Stimulated activated CD8-positive, alpha-beta memory T cell treated with anti-CD3 and anti-CD28 coated beads, Interleukin-4, amount 100 ng/mL, for 1 hour (primary cell): ENCODE measurements around the gene NMT1.

ENCODE experiments used
- DNase-seq, 2 donors: peaks; one replicate each; pipeline ENCODE4 v3.0.0-alpha.2; 2020; ENCODE audit warnings: low read depth in 2 of 2, low spot score in 1 of 2

The NMT1 gene

GRCh38 chr17:45104029-45104428 is 42.9 kb downstream of the NMT1 start:
- no peak for DNase-seq

GRCh38 chr17:45104497-45104896 is 43.4 kb downstream of the NMT1 start:
- DNase-seq = no peak

- DNase-seq = no peak
Observed at GRCh38 chr17:45104907-45105624, 43.9 kb downstream of the NMT1 start.

DNA sequence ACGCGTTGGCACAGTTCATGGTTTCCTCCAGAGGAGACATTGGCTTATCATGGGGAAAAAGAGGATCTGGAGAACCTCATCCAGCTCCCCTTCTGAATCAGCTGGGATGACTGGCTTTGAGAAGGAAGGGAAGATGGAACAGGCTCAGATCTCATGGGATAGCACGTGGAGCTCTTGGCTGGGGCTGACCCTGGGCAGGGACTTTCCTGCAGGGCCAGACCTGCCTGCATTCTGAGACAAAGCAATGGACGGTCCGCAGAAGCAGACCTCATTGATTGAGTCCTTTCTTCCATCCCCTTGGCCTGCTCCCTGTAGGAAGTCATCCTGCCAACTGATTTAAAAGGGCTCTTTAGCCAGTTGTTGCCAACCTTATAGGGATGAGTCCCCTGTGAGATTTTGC is 45.0 kb downstream of the NMT1 start:
- DNase-seq = no peak

GRCh38 chr17:45106582-45106981 is 45.5 kb downstream of the NMT1 start:
- no peak for DNase-seq

DNA sequence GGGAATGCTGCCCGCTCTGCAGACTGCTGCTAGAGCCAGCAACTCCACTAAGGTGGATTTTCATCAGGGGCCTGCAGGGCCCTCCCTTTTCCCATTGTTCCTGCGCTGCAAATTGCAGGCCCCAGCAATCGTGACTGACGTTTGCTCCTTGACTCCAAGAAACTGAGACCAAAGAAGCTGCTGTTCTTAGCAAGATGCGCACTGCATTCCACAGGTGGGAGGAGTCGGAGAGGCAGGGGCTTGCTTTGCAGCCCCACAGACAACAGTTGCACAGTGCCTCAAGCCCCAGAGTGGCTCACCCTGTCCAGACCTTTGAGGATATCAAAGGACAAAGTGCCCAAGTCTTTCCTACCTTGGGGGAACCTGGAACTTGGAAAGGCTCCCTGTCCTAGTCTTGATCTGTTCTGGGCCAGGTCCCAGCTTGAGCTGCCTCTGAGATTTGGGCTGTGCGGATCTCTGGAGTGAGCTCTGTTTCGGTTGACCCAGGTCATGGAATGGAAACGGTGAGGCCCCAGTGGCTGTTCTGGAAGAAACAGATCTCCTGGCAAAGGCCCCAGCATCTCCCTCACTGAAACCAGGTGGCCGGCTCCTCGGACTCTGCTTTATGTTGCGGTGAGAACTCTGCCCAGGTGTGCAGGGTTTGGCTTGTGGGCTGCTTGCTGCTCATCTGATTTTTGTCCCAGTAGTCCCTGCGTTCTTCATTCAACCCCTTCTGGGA is 46.3 kb downstream of the NMT1 start:
- DNase-seq = no peak

- DNase-seq = no peak
Observed at GRCh38 chr17:45108051-45108450, 46.9 kb downstream of the NMT1 start.

DNA sequence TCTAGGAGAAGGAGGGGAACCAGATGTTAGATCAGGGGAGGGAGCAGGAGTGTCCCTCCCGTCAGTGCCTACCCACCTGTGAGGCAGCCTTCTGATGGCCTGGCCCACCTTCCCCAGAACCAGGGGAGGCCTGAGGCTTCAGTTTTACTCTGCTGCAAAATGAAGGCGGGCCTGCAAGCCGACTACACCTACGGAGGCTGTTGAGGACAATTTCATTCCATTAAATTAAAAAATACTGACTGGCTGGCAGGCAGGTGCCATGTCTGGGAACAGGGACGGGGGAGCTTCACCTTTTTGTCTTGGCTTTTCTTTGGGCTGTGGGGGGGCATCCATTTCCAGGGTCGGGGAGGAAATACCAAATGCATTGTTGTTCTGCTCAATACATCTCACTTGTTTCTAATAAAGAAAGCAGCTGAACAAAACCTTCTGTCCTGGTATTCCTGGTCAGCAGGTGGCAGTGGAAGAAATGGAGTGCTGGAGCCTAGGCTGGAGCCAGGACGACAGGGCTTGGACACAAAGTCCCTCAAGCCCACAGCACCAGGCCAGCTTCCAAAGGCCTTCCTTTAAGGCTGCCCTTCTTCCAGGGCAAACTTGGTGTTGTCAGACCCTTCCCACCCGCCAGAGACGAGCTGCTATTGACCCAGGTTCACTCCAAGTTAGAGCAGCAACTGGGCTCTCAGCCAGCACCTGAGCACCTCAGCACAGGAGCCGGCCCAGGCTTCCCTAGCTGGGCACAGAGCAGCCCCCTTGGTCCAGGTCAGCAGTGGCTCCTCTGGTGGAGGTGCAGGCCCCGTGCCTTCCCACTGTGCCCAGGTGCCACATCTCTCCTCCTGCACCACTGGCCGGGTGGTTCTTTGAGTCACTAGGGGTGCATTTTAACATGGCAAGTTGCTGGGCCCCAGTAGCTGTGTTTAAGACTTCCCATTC is 47.7 kb downstream of the NMT1 start:
- DNase-seq = no peak

DNA sequence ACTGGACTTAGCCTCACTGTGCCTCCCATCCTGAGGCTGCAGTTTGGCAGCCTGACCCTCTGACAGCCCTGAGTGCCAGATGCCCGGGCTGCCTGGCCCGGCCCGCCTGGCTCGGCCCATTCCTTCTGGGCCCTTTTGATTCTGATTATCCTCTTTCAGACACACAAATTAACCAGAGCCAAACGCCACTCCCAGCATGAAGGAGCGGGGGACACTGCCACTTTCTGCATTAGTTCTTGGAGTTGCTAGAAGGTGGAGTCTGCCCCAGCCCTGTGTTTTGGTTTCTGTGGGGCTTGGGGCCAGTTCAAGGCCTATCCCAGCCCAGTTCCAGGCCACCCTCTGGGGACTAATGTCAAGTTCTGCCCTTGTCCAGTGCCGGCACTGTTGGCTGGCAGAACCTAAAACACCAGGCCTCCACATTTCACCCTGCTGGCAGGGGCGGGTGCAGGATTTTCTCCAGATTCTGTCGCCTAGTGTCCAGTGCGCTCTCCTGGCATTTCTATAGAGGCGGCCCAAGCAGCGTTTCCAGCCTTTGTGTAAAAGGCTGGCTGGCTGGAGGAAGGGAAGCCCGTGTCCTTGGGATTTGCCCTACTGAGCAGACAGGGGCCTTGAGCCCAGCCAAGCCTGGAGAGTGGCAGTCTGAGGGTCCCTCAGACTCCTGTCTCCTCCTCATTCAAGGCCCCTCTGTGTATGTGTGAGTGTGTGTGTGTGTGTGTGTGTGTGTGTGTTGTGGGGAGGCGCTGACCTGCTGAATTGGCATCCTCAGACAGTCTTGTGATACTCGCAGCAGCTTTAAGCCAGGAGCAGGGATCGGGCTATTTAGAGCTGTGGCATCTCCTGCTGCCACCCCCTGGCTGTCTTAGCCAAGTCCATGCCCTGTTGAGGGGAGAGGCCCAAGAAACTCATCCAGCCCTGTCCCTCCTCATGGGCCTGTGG is 49.8 kb downstream of the NMT1 start:
- no peak for DNase-seq

- DNase-seq = no peak
Observed at GRCh38 chr17:45111850-45112249, 50.7 kb downstream of the NMT1 start.

DNA sequence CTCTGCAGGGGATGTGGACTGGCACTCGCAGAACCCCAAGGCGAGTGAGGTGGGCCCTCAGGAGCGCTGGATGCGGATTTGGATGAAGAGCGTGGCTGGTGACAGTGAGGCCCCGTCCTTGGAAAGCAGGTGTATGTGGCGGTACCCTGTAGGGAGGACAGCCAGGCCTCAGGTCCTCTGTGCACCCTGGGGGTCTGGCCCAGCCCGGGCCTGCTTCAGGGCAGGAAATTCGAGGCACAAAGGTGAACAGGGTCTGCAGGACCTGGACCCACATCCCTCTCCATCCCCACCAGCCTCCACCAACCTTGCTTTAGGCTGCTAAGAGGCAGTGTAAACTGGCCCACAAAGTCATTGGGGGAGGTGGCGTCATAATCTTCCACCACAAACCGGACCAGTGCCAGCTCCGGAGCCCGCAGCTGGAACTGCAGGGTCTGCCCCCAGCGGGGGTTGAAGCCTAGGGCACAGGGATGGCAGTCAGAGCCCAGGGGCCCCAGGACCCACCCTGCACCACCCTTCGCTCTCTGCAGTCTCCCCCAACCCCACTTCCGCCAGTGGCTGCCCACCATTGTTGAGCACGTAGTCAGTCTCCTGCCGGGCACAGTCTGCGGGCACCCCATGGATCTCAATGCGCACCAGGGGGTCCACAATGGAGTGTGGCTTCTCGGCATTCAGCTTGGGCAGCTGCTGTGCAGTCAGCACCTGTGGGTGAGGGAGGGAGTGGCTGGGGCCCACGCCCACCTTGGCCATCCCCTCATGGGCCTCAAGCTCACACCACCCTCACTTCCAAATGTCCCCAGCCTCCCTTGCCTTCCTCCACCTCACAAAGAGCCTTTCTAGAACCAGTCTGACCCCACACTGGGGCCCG is 51.7 kb downstream of the NMT1 start:
- DNase-seq = no peak

DNA sequence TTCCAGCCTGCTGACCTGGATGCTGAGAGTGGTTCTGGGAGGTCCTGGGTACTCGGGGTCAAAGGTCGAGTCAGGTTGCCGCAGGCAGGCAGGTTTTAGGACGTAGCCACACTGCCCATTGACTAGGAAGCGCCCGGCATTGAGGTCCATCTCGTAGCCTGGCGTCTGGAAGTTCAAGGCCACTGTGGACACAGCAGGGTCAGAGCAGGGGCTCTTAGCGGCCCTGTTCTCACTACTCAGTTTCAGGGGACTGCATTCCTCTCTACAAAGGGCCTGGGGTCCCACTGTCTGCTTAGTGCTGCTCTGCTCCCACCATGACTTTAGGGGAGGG is 52.3 kb downstream of the NMT1 start:
- no peak for DNase-seq

GRCh38 chr17:45114117-45114932 is 53.2 kb downstream of the NMT1 start:
- no peak for DNase-seq

GRCh38 chr17:45115015-45115625 is 54.0 kb downstream of the NMT1 start:
- DNase-seq = no peak

GRCh38 chr17:45115871-45116270 is 54.8 kb downstream of the NMT1 start:
- no peak for DNase-seq

GRCh38 chr17:45116434-45117016 is 55.4 kb downstream of the NMT1 start:
- DNase-seq = no peak

- no peak for DNase-seq
Observed at GRCh38 chr17:45117334-45117733, 56.2 kb downstream of the NMT1 start.
